GM13977 (cell line): ENCODE measurements around the gene DLGAP3.
"Not testable (repeated sequence)": the region's sequence is repeated elsewhere in the genome, so short reads cannot be mapped to it uniquely, and the experiment has no call there.

Experiments
- DNase-seq: peaks from one replicate; pipeline ENCODE4 v3.0.0; 2012; ENCODE audit warnings: low spot score
- CTCF ChIP-seq: IDR thresholded peaks from 2 replicates; pipeline ENCODE4 v1.5.1; 2012; ENCODE audit warnings: mild to moderate bottlenecking, control low read depth; ENCODE audit not compliant: insufficient read depth; ENCODE audit errors: extremely low read depth, missing control alignments
- in situ Hi-C: fragments of 300-500 bp; cut with MboI; formaldehyde crosslinking; loops from one replicate; pipeline ENCODE4 v1.12.0; 2022; ENCODE audit warnings: low sequenced_read_pairs, low pct_unique_long_range_greater_than_20kb, mixed read lengths, inconsistent platforms; ENCODE audit not compliant: unreplicated experiment

The DLGAP3 gene

DNA sequence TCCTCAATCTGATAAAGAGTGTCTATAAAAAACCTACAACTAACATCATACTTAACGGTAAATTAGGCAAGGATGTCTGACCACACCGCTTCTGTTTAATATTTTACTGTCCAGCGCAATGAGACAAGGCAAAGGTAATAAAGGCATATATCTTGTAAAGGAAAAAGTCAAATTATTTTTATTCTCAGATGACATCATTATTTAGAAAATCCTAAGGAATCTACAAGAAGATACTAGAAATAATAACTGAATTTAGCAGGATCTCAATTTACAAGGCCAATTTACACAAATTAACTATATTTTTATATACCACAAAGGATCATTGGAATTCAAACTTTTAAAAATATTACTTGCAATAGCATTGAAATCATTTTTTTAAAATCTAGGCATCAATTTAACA, 107.2 kb downstream of the DLGAP3 start:
- TF ChIP-seq CTCF: no peak
- in situ Hi-C loops: no loop called here
- no peak for DNase-seq

DNA sequence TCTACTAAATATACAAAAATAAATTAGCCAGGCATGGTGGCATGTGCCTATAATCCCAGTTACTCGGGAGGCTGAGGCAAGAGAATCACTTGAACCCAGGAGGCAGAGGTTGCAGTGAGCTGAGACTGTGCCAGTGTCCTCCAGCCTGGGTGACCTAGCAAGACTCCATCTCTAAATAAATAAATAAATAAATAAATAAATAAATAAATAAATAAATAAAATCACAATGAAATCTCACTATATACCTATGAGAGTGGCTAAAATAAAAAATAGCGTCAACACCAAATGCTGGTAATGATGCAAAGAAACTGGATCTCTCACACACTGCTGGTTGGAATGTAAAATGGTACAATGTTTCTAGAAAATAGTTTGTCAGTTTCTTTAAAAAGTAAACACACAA, 110.6 kb downstream of the DLGAP3 start:
- in situ Hi-C loops, DNase-seq: not testable (repeated sequence)

DNA sequence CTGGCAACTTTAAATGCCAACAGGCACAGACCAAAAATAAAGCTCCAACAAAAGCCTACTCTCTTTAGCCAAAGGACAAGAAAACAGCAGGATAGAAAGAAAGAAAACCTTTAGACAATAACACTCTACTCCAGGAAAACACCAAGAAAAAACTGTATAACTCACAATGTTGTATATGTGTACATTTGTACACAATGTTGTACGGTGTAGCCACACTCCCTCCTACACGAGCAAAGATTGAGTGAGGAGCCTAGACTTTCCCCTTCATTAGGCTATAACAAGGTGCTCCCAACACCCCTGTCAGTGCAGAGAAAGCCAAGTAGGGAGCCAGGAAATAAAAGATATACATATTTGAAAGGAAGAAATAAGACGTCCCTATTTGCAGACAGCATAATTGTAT, 112.7 kb downstream of the DLGAP3 start:
- in situ Hi-C loops: no loop called here
- TF ChIP-seq CTCF: no peak
- no peak for DNase-seq

DNA sequence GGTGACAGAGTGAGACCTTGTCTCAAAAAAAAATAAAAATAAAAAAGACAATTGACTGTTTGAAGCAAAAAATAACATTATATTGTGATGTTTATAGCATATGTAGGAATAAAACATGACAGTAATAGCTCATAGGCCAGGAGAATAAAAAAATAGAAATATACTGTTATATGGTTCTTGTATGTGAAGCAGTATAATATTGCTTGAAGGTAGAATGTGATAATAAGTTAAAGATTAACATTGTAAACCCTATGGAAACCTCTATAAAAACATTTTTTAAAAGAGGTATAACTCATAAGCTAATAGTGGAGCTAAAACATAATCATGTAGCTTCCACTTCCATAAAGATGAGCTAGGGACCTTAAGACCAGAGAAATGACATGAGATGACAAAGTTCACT, 113.1 kb downstream of the DLGAP3 start:
- TF ChIP-seq CTCF: no peak
- DNase-seq: no peak
- in situ Hi-C loops: no loop called here
